Cardiac atrium fibroblast (primary cell): ENCODE measurements around the gene PERCC1. TPM values are rescaled to one million over a fixed set of nuclear protein-coding genes. Genes with fewer than 3 reads are reported as not detected.

Experiments
- total RNA-seq: library from RNA; depleted of rRNA; stranded (reverse); fragments of >200 nt; gene quantifications from 2 replicates; pipeline ENCODE4 v1.2.3, GENCODE V29; 2015

Gene PERCC1
- total RNA-seq, result not detected in 2 replicates

GRCh38 chr16:1430759-1431496 is at the start of gene PERCC1:
Gene PERCC1, plus strand, starts transcription at chr16:1431078. Its CDS starts 1,516 bp downstream, at chr16:1432594.

GRCh38 chr16:1414532-1415260 is 16.2 kb upstream of the PERCC1 start, which contains the start of gene UNKL:
Gene UNKL, minus strand, starts transcription at chr16:1414704. Its CDS starts 13 bp downstream, at chr16:1414691.

GRCh38 chr16:1443980-1444729 is 13.3 kb downstream of the PERCC1 start, which contains the start of gene CCDC154:
Gene CCDC154, minus strand, starts transcription at chr16:1444556. Its CDS starts 234 bp downstream, at chr16:1444322.

DNA sequence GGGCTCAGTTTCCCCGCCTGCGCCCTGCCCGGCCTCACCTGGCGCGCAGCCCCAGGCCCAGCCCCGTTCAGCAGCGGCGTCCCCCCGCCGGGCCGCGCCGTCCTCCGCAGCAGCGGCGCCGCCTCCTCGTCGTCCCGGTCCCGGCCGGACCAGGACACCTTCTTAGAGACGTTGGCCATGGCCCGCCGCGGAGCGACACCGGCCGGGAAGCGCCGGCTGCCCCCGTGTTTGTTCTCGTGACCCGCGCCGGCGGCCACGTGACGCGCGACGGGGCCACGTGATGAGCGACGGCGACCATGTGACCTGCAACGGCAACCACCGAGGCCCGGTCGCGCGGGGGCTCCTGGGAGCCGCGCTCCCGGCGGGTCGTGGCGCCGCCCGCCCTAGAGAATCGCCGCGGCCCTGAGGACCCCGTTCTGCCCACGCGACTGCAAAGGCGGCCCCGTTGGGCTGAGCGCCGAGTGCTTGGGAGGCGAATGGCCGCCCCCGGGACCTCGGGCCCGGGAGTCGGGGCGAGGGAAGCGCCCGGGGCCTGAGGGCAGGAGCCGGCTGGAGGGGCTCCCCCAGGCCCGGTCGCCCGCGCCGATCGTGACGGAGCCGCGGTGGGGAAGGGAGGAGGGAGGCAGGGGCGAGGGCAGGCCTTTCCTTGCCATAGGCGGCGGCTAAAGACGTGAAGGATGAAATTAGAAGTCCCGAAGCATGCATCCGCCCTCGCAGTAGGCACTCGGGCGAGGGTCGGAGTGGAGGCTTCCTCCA is 44.1 kb downstream of the PERCC1 start, which contains the start of gene CLCN7:
TSS of gene CLCN7 (minus strand) at position 233 of the 756 bp plus-strand sequence. CDS start at position 179, 54 bp downstream.

Other genes with a start within 250 kb of the PERCC1 start
- gene TPSG1, start 205.8 kb upstream of the PERCC1 start, total RNA-seq, result not detected in 2 replicates
- not detected in 2 replicates for gene TPSB2, start 200.9 kb upstream of the PERCC1 start, total RNA-seq
- not detected in 2 replicates for gene TPSAB1, start 190.4 kb upstream of the PERCC1 start, total RNA-seq
- not detected in 2 replicates for gene TPSD1, start 175.0 kb upstream of the PERCC1 start, total RNA-seq
- 38.5 and 48.8 TPM in 2 replicates for gene UBE2I, start 121.4 kb upstream of the PERCC1 start, total RNA-seq
- 1.8 and 4.7 TPM in 2 replicates for gene BAIAP3, start 97.4 kb upstream of the PERCC1 start, total RNA-seq
- gene TSR3, start 79.2 kb upstream of the PERCC1 start, total RNA-seq, result 63.0 and 88.6 TPM in 2 replicates
- 67.3 and 73.7 TPM in 2 replicates for gene GNPTG, start 79.1 kb upstream of the PERCC1 start, total RNA-seq
- 23.3 and 27.6 TPM in 2 replicates for gene UNKL, start 16.4 kb upstream of the PERCC1 start, total RNA-seq
- 15.2 and 18.0 TPM in 2 replicates for gene UQCC4, start 10.3 kb upstream of the PERCC1 start, total RNA-seq
- not detected in 2 replicates for gene CCDC154, start 13.5 kb downstream of the PERCC1 start, total RNA-seq
- 33.6 and 39.5 TPM in 2 replicates for gene CLCN7, start 44.0 kb downstream of the PERCC1 start, total RNA-seq
- not detected in 2 replicates for gene PTX4, start 57.9 kb downstream of the PERCC1 start, total RNA-seq
- gene TELO2, start 62.3 kb downstream of the PERCC1 start, total RNA-seq, result 6.3 and 13.9 TPM in 2 replicates
- 28.8 and 34.3 TPM in 2 replicates for gene TMEM204, start 102.6 kb downstream of the PERCC1 start, total RNA-seq
- 9.4 and 12.0 TPM in 2 replicates for gene IFT140, start 181.0 kb downstream of the PERCC1 start, total RNA-seq
- gene CRAMP1, start 181.3 kb downstream of the PERCC1 start, total RNA-seq, result 6.7 and 11.2 TPM in 2 replicates
- gene JPT2, start 247.2 kb downstream of the PERCC1 start, total RNA-seq, result 35.2 and 51.1 TPM in 2 replicates